ENCODE measurements around the gene STK24. TPM values are rescaled to one million over a fixed set of nuclear protein-coding genes. Genes with fewer than 3 reads are reported as not detected.
A peak's percentile ranks its signal among the peaks of the same experiment; 100 is the strongest.

STK24 gene
- total RNA-seq, 2 experiments from 2014 or later = 160 to 170 TPM

- H3K9me3 Mint-ChIP-seq = no peaks in the 10 kb centered on the region
- peak overlapping the region; percentile 11 for H3K4me3 Mint-ChIP-seq
- ChIA-PET POLR2A (no interaction called here), CTCF (no interaction called here)
- peaks cover 11% of the 10 kb centered on the region for H3K27me3 Mint-ChIP-seq
- DNase-seq = no peak
- no peak overlapping the region for H3K27ac Mint-ChIP-seq
- no peaks in the 10 kb centered on the region for H3K36me3 Mint-ChIP-seq (ENCODE audit: low read depth)
- peaks cover 7% of the 10 kb centered on the region for H3K4me1 Mint-ChIP-seq
Observed at GRCh38 chr13:98411617-98412265, 165.2 kb downstream of the STK24 start.

- CTCF ChIA-PET = no interaction called here
- peaks cover 7% of the 10 kb centered on the region for H3K4me1 Mint-ChIP-seq
- H3K4me3 Mint-ChIP-seq = no peak overlapping the region
- H3K27ac Mint-ChIP-seq = no peak overlapping the region
- H3K9me3 Mint-ChIP-seq = no peaks in the 10 kb centered on the region
- H3K27me3 Mint-ChIP-seq = peaks cover 13% of the 10 kb centered on the region
- POLR2A ChIA-PET = no interaction called here
- DNase-seq = no peak
- H3K36me3 Mint-ChIP-seq (ENCODE audit: low read depth) = no peaks in the 10 kb centered on the region
Observed at GRCh38 chr13:98411013-98411412, 165.9 kb downstream of the STK24 start.

- peaks cover 13% of the 10 kb centered on the region for H3K27me3 Mint-ChIP-seq
- H3K27ac Mint-ChIP-seq = no peak overlapping the region
- ChIA-PET CTCF (no interaction called here), POLR2A (no interaction called here)
- H3K9me3 Mint-ChIP-seq = no peaks in the 10 kb centered on the region
- H3K4me3 Mint-ChIP-seq = no peak overlapping the region
- no peak for DNase-seq
- H3K4me1 Mint-ChIP-seq = peaks cover 7% of the 10 kb centered on the region
- no peaks in the 10 kb centered on the region for H3K36me3 Mint-ChIP-seq (ENCODE audit: low read depth)
Observed at GRCh38 chr13:98410612-98411011, 166.3 kb downstream of the STK24 start.

DNA sequence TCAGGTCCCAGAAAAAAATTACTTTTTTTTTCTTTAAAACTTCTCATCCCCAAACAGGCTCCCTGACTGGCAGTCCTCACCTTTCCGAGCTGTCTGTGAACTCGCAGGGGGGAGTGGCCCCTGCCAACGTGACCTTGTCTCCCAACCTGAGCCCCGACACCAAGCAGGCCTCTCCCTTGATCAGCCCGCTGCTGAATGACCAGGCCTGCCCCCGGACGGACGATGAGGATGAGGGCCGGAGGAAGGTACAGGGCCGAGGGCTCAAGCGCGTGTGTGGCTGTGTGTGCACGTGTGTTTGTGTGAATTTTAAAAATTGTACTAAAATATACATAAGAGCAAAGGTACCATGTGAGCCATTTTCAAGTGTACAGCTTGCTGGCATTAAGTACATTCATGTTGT, 167.6 kb downstream of the STK24 start:
- DNase-seq = no peak
- Mint-ChIP-seq H3K27ac (no peak overlapping the region), H3K4me3 (no peak overlapping the region), H3K9me3 (no peaks in the 10 kb centered on the region), H3K27me3 (peaks cover 15% of the 10 kb centered on the region), H3K36me3 (ENCODE audit: low read depth) (no peaks in the 10 kb centered on the region), H3K4me1 (peaks cover 7% of the 10 kb centered on the region)
- ChIA-PET POLR2A (no interaction called here), CTCF (interaction anchor here (0.7 to 1.9 kb wide), 2 partner anchors 9 to 34 kb away, joined by 3 to 7 read pairs; no protein-coding TSS in a partner anchor)

DNA sequence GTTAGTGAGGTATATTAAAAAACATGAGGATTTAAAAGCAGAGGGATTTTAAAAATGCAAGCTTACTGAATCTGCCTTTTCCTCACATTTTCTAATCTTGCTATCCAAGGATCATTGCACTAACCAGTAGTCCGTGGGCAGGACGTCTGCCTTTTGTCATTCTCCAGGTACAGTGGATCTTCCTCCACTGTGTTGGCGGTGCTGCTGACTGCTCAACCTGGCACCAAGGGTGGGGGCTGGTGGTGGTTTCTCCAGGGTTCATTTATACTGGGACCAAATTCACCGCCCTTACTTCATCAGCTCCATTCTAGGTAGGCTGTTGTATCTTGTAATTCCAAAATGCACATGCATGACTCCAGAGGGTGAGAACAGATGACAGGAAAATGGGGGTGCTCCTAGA, 169.3 kb downstream of the STK24 start:
- Mint-ChIP-seq H3K4me1 (peaks cover 7% of the 10 kb centered on the region), H3K27ac (no peak overlapping the region), H3K4me3 (no peak overlapping the region), H3K36me3 (ENCODE audit: low read depth) (no peaks in the 10 kb centered on the region), H3K9me3 (no peaks in the 10 kb centered on the region), H3K27me3 (peaks cover 12% of the 10 kb centered on the region)
- CTCF ChIA-PET = interaction anchor here (0.6 kb wide), 2 partner anchors 74 to 366 kb away, joined by 3 to 4 read pairs; no protein-coding TSS in a partner anchor
- DNase-seq = no peak
- POLR2A ChIA-PET = no interaction called here

DNA sequence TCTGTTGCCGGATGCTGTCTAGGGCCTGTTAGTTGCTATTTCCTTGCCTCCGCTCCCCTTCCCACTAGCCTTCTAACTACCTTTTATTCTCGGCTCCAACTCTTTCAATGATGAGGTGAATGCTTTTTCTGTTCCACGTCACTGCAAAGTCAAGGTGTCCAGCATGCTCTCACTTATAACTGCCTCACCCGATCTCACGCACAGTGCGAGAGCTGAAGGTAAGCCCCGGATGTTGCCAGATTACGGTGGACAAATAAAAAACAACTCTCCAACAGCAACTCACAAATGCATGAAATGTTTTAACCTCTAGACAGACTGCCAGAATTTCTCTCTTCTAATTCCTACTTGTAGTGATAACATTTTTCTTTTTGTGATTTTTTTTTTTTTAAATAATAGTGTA, 169.9 kb downstream of the STK24 start:
- CTCF ChIA-PET = no interaction called here
- Mint-ChIP-seq H3K36me3 (ENCODE audit: low read depth) (no peaks in the 10 kb centered on the region), H3K27ac (no peak overlapping the region), H3K9me3 (no peaks in the 10 kb centered on the region), H3K4me3 (no peak overlapping the region), H3K27me3 (peaks cover 10% of the 10 kb centered on the region), H3K4me1 (peaks cover 4% of the 10 kb centered on the region)
- DNase-seq = no peak
- POLR2A ChIA-PET = no interaction called here

DNA sequence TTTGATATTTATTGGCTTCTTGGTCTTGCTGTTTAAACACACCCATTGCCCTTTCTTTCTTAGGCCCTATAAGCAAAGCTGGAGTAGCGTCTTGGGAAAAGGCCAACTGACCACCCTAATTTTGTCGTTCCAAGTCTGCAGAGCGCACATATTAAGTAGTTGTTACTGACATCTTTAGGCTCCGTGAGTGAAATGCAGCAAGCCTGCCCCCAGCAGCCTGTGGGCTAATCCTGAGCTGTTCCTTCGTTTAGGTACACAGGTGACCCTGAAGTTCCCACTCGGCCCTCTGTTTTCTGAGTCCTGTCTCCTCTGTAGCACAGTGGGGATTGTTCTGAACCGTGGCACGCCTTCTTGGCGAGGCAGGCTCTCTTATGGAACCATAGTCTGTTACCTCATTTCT, 170.5 kb downstream of the STK24 start:
- Mint-ChIP-seq H3K4me3 (no peak overlapping the region), H3K27me3 (peaks cover 6% of the 10 kb centered on the region), H3K9me3 (no peaks in the 10 kb centered on the region), H3K36me3 (ENCODE audit: low read depth) (no peaks in the 10 kb centered on the region), H3K27ac (no peak overlapping the region), H3K4me1 (peaks cover 1% of the 10 kb centered on the region)
- ChIA-PET CTCF (no interaction called here), POLR2A (no interaction called here)
- no peak for DNase-seq

DNA sequence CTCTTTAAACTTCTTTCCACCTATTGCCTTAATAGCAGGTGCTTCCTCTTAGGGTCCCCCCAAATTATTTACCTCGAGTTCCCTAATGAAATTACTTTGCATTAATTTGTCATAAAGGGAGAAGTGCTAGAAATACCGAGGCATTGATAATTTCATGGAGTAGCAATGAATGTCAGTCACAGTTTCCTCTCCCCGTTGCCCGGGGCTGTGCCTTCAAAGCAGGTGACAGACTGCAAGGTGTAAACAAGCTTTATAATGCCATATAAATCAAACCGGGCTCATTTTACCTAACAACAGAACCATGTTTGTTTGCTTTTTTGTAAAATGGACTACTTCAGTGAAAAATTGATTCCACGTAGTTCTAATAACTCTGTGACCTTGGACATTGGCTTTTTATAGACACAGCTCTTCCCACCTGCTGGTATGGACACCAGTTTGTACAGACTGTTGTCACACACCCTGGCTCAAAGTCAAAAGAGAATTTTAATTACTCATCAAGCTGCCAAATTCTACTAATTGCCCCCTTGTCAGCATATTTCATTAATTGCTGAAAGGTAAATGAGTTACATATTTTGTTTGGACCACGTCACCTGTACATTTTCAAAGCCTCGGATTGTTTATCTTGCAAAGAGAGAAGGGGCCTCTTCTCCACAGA, 171.1 kb downstream of the STK24 start:
- peaks cover 4% of the 10 kb centered on the region for H3K27me3 Mint-ChIP-seq
- CTCF ChIA-PET = interaction anchor here (1.4 kb wide), 1 partner anchor 14 kb away, joined by 3 read pairs; no protein-coding TSS in a partner anchor
- no peak overlapping the region for H3K4me3 Mint-ChIP-seq

GRCh38 chr13:98405107-98405571, 171.8 kb downstream of the STK24 start:
- H3K9me3 Mint-ChIP-seq = no peaks in the 10 kb centered on the region
- no peak for DNase-seq
- H3K27me3 Mint-ChIP-seq = peaks cover 4% of the 10 kb centered on the region
- CTCF ChIA-PET = interaction anchor here (1.4 kb wide), 1 partner anchor 13 kb away, joined by 3 read pairs; no protein-coding TSS in a partner anchor
- H3K27ac Mint-ChIP-seq = no peak overlapping the region
- POLR2A ChIA-PET = no interaction called here
- no peak overlapping the region for H3K4me3 Mint-ChIP-seq
- no peaks in the 10 kb centered on the region for H3K4me1 Mint-ChIP-seq
- H3K36me3 Mint-ChIP-seq (ENCODE audit: low read depth) = no peaks in the 10 kb centered on the region

More for the DNA sequence above, 171.1 kb downstream of the STK24 start:
- H3K27ac Mint-ChIP-seq = no peak overlapping the region
- H3K9me3 Mint-ChIP-seq = no peaks in the 10 kb centered on the region
- H3K4me1 Mint-ChIP-seq = no peaks in the 10 kb centered on the region
- H3K36me3 Mint-ChIP-seq (ENCODE audit: low read depth) = no peaks in the 10 kb centered on the region
- POLR2A ChIA-PET = no interaction called here
- no peak for DNase-seq

- DNase-seq = no peak
- POLR2A ChIA-PET = no interaction called here
- no peaks in the 10 kb centered on the region for H3K9me3 Mint-ChIP-seq
- H3K4me1 Mint-ChIP-seq = no peaks in the 10 kb centered on the region
- no peak overlapping the region for H3K27ac Mint-ChIP-seq
- CTCF ChIA-PET = interaction anchor here (1.2 kb wide), 1 partner anchor 11 kb away, joined by 3 read pairs; no protein-coding TSS in a partner anchor
- H3K4me3 Mint-ChIP-seq = no peak overlapping the region
- peaks cover 4% of the 10 kb centered on the region for H3K27me3 Mint-ChIP-seq
- H3K36me3 Mint-ChIP-seq (ENCODE audit: low read depth) = no peaks in the 10 kb centered on the region
Observed at GRCh38 chr13:98403076-98403475, 173.8 kb downstream of the STK24 start.

GRCh38 chr13:98401934-98402333, 175.0 kb downstream of the STK24 start:
- H3K4me1 Mint-ChIP-seq = no peaks in the 10 kb centered on the region
- H3K9me3 Mint-ChIP-seq = no peaks in the 10 kb centered on the region
- H3K4me3 Mint-ChIP-seq = no peak overlapping the region
- CTCF ChIA-PET = interaction anchor here (0.6 kb wide), 1 partner anchor 196 kb away, joined by 4 read pairs; no protein-coding TSS in a partner anchor
- peaks cover 7% of the 10 kb centered on the region for H3K27me3 Mint-ChIP-seq
- no peaks in the 10 kb centered on the region for H3K36me3 Mint-ChIP-seq (ENCODE audit: low read depth)
- POLR2A ChIA-PET = no interaction called here
- no peak overlapping the region for H3K27ac Mint-ChIP-seq
- no peak for DNase-seq

GRCh38 chr13:98399756-98400155, 177.2 kb downstream of the STK24 start:
- ChIA-PET CTCF (no interaction called here), POLR2A (no interaction called here)
- peaks cover 3% of the 10 kb centered on the region for H3K27me3 Mint-ChIP-seq
- H3K4me3 Mint-ChIP-seq = no peak overlapping the region
- no peaks in the 10 kb centered on the region for H3K4me1 Mint-ChIP-seq
- no peaks in the 10 kb centered on the region for H3K9me3 Mint-ChIP-seq
- no peaks in the 10 kb centered on the region for H3K36me3 Mint-ChIP-seq (ENCODE audit: low read depth)
- H3K27ac Mint-ChIP-seq = no peak overlapping the region
- no peak for DNase-seq

DNA sequence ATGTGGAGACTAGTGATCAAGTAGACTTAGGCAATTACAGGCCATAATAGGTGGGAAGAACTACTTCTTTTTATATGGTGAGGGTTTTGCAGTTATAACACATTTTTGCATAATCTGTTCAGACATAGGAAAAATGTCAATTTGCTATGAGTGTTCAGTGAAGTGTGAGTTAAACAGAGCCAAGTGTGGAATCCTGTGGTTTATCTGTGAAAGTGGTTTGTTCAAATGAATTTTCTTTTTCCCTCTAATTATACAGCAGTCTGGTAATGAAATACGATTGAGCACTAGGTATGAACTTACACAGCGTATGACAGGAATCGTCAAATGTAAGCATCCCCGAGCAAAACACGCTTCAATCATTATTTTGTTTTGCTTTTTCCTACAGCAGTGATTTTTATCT, 178.3 kb downstream of the STK24 start:
- no peak for DNase-seq
- ChIA-PET CTCF (no interaction called here), POLR2A (no interaction called here)
- H3K27ac Mint-ChIP-seq = no peak overlapping the region
- H3K9me3 Mint-ChIP-seq = no peaks in the 10 kb centered on the region
- H3K4me1 Mint-ChIP-seq = no peaks in the 10 kb centered on the region
- no peak overlapping the region for H3K4me3 Mint-ChIP-seq
- H3K36me3 Mint-ChIP-seq (ENCODE audit: low read depth) = no peaks in the 10 kb centered on the region
- peaks cover 3% of the 10 kb centered on the region for H3K27me3 Mint-ChIP-seq

Data from activated CD4-positive, alpha-beta T cell treated with anti-CD3 and anti-CD28 coated beads, Interleukin-2, amount 10 ng/mL, durations not matched to agents 7 days and 5 days (primary cell).